HUES48 (cell line): ENCODE data around the gene XCL1.

Experiments used
- H3K27ac ChIP-seq: one replicate; pipeline ENCODE4 v1.7.0; 2013; ENCODE audit warnings: low read depth, low read length, inconsistent platforms
- H3K27me3 ChIP-seq: 2 replicates; pipeline ENCODE4 v1.6.1; 2013; ENCODE audit warnings: mild to moderate bottlenecking, low read length; ENCODE audit not compliant: control insufficient read depth, insufficient read depth
- H3K36me3 ChIP-seq: 2 replicates; pipeline ENCODE4 v1.6.1; 2013; ENCODE audit warnings: low read length; ENCODE audit not compliant: control insufficient read depth, insufficient read depth
- H3K4me1 ChIP-seq: 2 replicates; pipeline ENCODE4 v1.6.1; 2013; ENCODE audit warnings: mild to moderate bottlenecking, low read length; ENCODE audit not compliant: control insufficient read depth, insufficient read depth
- H3K4me3 ChIP-seq: 2 replicates; pipeline ENCODE4 v1.5.1; 2013; ENCODE audit warnings: mild to moderate bottlenecking, low read depth, low read length
- H3K9ac ChIP-seq: 2 replicates; pipeline ENCODE4 v1.6.1; 2013; ENCODE audit warnings: mild to moderate bottlenecking, low read depth, low read length, moderate library complexity
- H3K9me3 ChIP-seq: 2 replicates; pipeline ENCODE4 v1.6.1; 2013; ENCODE audit warnings: low read length; ENCODE audit not compliant: control insufficient read depth, insufficient read depth

XCL1 gene

GRCh38 chr1:168606096-168606495, 29.7 kb downstream of the XCL1 start:
- H3K36me3 ChIP-seq = no peaks in the 10 kb centered on the region
- H3K9ac ChIP-seq = no peak overlapping the region
- no peak overlapping the region for H3K27ac ChIP-seq
- no peak overlapping the region for H3K4me3 ChIP-seq
- H3K9me3 ChIP-seq = no peaks in the 10 kb centered on the region
- H3K27me3 ChIP-seq = no peaks in the 10 kb centered on the region
- H3K4me1 ChIP-seq = no peaks in the 10 kb centered on the region

GRCh38 chr1:168607872-168608428, 31.5 kb downstream of the XCL1 start:
- H3K27ac ChIP-seq = no peak overlapping the region
- no peak overlapping the region for H3K4me3 ChIP-seq
- H3K36me3 ChIP-seq = no peaks in the 10 kb centered on the region
- no peak overlapping the region for H3K9ac ChIP-seq
- H3K9me3 ChIP-seq = no peaks in the 10 kb centered on the region
- no peaks in the 10 kb centered on the region for H3K4me1 ChIP-seq
- no peaks in the 10 kb centered on the region for H3K27me3 ChIP-seq

- H3K9me3 ChIP-seq = no peaks in the 10 kb centered on the region
- no peaks in the 10 kb centered on the region for H3K36me3 ChIP-seq
- no peaks in the 10 kb centered on the region for H3K27me3 ChIP-seq
- H3K4me1 ChIP-seq = no peaks in the 10 kb centered on the region
- H3K9ac ChIP-seq = no peak overlapping the region
- no peak overlapping the region for H3K4me3 ChIP-seq
- H3K27ac ChIP-seq = no peak overlapping the region
Observed at GRCh38 chr1:168608796-168609715, 32.7 kb downstream of the XCL1 start.

GRCh38 chr1:168609741-168610510, 33.5 kb downstream of the XCL1 start:
- no peaks in the 10 kb centered on the region for H3K27me3 ChIP-seq
- H3K4me3 ChIP-seq = no peak overlapping the region
- H3K9me3 ChIP-seq = no peaks in the 10 kb centered on the region

GRCh38 chr1:168613038-168613451, 36.6 kb downstream of the XCL1 start:
- H3K27ac ChIP-seq = no peak overlapping the region
- no peak overlapping the region for H3K4me3 ChIP-seq
- H3K9me3 ChIP-seq = no peaks in the 10 kb centered on the region
- H3K9ac ChIP-seq = no peak overlapping the region
- no peaks in the 10 kb centered on the region for H3K4me1 ChIP-seq
- H3K27me3 ChIP-seq = no peaks in the 10 kb centered on the region
- no peaks in the 10 kb centered on the region for H3K36me3 ChIP-seq

More at GRCh38 chr1:168609741-168610510, 33.5 kb downstream of the XCL1 start:
- H3K27ac ChIP-seq = no peak overlapping the region
- no peaks in the 10 kb centered on the region for H3K4me1 ChIP-seq
- H3K9ac ChIP-seq = no peak overlapping the region
- no peaks in the 10 kb centered on the region for H3K36me3 ChIP-seq

- Histone ChIP-seq H3K4me3 (no peak overlapping the region), H3K9me3 (no peaks in the 10 kb centered on the region), H3K4me1 (no peaks in the 10 kb centered on the region), H3K27ac (no peak overlapping the region), H3K27me3 (no peaks in the 10 kb centered on the region), H3K36me3 (no peaks in the 10 kb centered on the region), H3K9ac (no peak overlapping the region)
Observed at GRCh38 chr1:168613691-168614231, 37.4 kb downstream of the XCL1 start.

- Histone ChIP-seq H3K36me3 (no peaks in the 10 kb centered on the region), H3K4me3 (no peak overlapping the region), H3K9ac (no peak overlapping the region), H3K9me3 (no peaks in the 10 kb centered on the region), H3K4me1 (no peaks in the 10 kb centered on the region), H3K27me3 (no peaks in the 10 kb centered on the region), H3K27ac (no peak overlapping the region)
Observed at GRCh38 chr1:168614235-168614634, 37.8 kb downstream of the XCL1 start.

GRCh38 chr1:168615965-168616364, 39.6 kb downstream of the XCL1 start:
- Histone ChIP-seq H3K4me1 (no peaks in the 10 kb centered on the region), H3K27me3 (no peaks in the 10 kb centered on the region), H3K4me3 (no peak overlapping the region), H3K9me3 (no peaks in the 10 kb centered on the region), H3K36me3 (no peaks in the 10 kb centered on the region), H3K9ac (no peak overlapping the region), H3K27ac (no peak overlapping the region)

- peaks cover 5% of the 10 kb centered on the region; the same call in 1 of the 2 replicates for H3K4me1 ChIP-seq
- no peak overlapping the region for H3K9ac ChIP-seq
- H3K27me3 ChIP-seq = no peaks in the 10 kb centered on the region
- H3K9me3 ChIP-seq = no peaks in the 10 kb centered on the region
- no peak overlapping the region for H3K4me3 ChIP-seq
- no peak overlapping the region for H3K27ac ChIP-seq
- H3K36me3 ChIP-seq = no peaks in the 10 kb centered on the region
Observed at GRCh38 chr1:168617974-168618750, 41.8 kb downstream of the XCL1 start.

- no peak overlapping the region for H3K4me3 ChIP-seq
- no peak overlapping the region for H3K9ac ChIP-seq
- H3K27me3 ChIP-seq = no peaks in the 10 kb centered on the region
- H3K4me1 ChIP-seq = peaks cover 5% of the 10 kb centered on the region; the same call in 1 of the 2 replicates
- no peaks in the 10 kb centered on the region for H3K9me3 ChIP-seq
- no peak overlapping the region for H3K27ac ChIP-seq
- no peaks in the 10 kb centered on the region for H3K36me3 ChIP-seq
Observed at GRCh38 chr1:168618886-168619285, 42.5 kb downstream of the XCL1 start.
